Left cardiac atrium (tissue), 4 donors: ENCODE data around the gene PALM. TPM values are rescaled to one million over a fixed set of nuclear protein-coding genes. Genes with fewer than 3 reads are reported as not detected.
A peak's percentile ranks its signal among the peaks of the same experiment; 100 is the strongest.
"Not testable (repeated sequence)": the region's sequence is repeated elsewhere in the genome, so short reads cannot be mapped to it uniquely, and the experiment has no call there.

Experiments used
- ATAC-seq, 2 donors: fragments of 200-7000 bp; cut with Tn5 transposase; one replicate each; pipeline ENCODE4 v1.9.1; 2020; ENCODE audit warnings: mild to moderate bottlenecking in 2 of 2, moderate library complexity in 2 of 2
- DNase-seq: peaks from one replicate; pipeline ENCODE4 v3.0.0-alpha.2; 2020
- intact Hi-C, 2 donors: fragments of 100-400 bp; cut with DNase I; formaldehyde crosslinking; loops; one replicate each; pipeline versions ENCODE4 v1.14.1 to v1.15.1; 2022 to 2023
- total RNA-seq, 2 donors: library from RNA; stranded (reverse); fragmentation: NEBNext Ultra II Directional; extraction: Animal tissue kit (Norgen Biotek cat#: 25700); gene quantifications; one replicate each; pipeline ENCODE4 v1.2.1, GENCODE V29; 2021
- donor health status: DM: no; HTN: yes; CAD: no.
- donor health status: DM: no; HTN: yes; CAD: no; lungs with severe emphysema.
- donor health status: DM: yes; HTN: yes; CAD: no.
- donor health status: Dilated cardiomyopathy.

Gene PALM
- total RNA-seq, 2 donors from 2014 or later: 48.9 to 49.7 TPM

DNA sequence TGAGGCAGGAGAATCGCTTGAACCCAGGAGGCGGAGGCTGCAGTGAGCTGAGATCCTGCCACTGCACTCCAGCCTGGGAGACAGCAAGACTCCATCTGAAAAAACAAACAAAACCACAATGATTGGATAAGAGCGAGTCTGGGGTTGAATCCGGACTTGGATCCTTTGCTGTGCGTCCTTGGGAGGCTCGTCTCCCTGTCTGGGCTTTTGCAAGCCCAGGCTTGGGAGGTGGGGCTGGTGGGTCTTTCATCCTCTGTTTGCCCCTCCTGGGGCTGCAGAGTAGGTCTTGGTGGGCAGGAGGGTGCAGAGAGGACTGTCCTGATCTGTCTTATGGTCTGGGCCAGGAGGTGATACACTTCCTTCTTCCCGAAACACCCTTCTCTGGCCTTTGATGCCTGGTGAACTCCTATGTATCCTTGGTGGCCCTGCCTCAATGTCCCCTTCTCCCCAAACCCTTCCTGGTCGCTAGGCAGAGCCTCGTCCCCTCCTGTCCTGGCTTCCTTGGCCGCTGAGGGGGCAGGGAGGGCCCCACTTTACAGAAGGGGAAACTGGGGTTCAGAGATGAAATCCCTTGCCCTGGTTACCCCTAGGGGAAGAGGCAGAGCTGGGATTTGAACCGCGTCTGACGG, 16.8 kb downstream of the PALM start:
- DNase-seq (no peak), ATAC-seq (no peak)
- intact Hi-C loops: no loop called here

DNA sequence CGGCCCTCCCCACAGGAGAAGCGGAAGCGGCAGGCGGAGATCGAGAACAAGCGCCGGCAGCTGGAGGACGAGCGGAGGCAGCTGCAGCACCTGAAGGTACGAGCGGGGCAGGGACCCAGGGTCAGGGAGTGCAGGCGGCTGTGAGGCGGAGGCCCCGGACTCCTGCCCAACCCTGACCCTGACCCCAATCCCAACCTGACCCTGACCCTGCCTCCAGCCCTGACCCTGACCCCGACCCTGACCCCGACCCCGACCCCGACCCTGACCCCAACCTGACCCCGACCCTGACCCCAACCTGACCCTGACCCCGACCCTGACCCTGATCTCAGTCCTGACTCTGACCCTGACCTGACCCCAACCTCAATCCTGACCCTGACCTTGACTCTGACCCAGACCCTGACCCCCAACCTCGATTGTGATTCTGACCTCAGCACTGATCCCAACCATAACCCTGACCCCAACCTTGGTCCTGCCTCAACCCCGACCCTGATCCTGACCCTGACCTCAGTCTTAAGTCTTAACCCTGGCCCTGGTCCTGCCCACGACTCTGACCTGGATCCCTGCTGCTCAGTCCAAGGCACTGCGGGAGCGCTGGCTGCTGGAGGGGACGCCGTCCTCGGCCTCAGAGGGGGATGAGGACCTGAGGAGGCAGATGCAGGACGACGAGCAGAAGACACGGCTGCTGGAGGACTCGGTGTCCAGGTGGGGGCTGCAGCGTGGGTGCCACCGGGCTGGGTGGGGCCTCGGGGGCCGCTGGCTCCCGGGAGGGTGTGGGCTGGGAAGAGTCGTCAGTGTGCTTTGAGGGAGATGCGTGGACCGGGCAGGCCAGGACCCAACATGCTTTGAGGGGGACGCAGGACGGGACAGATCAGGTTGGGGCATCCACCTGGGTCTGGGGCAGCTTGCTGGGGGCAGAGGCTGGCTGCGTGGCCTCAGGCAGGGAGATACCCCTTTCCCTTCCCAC, 18.5 kb downstream of the PALM start:
- DNase-seq: peak; percentile 28
- intact Hi-C loops: no loop called here
- peak in 1 of 2 donors; percentile 4 for ATAC-seq

DNA sequence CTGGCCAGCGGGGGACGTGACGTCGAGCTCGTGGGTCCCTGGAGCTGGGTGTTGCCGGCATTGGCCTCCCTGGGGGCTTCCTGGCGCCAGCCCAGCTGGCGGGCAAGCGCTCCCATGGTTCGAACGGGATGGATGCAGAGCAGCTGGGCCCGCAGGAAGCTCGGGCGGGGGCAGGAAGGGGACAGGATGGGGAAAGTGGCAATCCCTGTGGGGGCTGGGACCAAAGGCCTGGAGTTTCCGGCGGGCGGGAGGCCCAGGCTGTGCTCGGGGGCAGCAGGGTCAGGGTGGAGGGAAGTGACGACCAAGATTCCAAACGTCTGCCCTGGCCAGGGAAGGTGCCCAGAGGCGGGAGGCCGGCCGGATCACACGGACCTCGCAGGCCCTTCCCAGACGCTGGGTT, 19.3 kb downstream of the PALM start:
- intact Hi-C loops: no loop called here
- peak; percentile 86 to 89 for ATAC-seq
- peak; percentile 91 for DNase-seq

DNA sequence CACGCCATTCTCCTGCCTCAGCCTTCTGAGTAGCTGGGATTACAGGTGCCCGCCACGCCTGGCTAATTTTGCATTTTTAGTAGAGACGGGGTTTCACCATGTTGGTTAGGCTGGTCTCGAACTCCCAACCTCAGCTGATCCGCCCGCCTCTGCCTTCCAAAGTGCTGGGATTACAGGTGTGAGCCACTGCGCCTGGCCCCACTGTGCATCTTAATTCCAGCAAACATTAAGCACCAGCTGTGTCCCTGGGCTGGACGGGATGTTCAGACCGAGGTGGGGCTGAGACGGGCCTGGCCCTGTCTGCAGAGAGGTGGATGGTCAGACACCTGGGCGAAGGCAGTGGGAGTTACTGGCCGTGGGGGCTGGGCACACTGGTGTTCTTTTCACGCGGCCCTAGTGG, 20.8 kb downstream of the PALM start:
- intact Hi-C loops, DNase-seq, ATAC-seq: not testable (repeated sequence)

DNA sequence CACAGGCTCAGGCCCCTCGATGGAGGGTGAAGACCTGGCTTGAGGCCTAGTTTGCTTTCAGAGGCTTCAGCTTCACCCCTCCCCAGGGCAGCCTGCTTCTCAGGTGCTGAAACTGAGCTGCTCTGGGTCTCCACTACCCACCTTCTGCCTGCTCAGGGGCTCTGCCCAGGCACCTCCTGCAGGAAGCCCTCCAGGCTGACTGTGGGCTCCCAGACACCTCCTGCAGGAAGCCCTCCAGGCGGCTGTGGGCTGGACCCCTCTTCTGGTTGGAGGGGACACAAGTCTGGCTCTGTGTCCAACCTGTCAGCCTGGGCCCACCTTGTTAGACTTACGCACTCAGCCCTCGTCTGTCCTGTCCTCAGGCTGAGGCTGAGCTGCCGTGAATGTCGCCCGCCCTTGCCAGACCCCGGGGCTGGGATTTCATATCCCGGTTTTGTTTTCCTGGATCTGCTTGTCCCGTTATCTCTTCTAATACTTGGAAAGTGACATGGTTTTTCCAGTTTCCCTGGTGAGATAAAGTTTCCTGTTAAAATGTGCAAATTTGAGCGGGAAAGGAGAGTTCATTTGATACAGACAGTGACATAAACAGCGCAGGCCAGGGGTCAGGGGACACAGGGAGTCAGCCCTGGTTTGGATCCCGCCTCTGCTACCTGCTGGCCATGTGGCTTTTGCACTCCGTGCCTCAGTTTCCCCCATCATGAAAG, 21.4 kb downstream of the PALM start:
- intact Hi-C loops: loop anchor here in 1 of 2 donors (5.0 to 10.0 kb wide), 2 partner anchors 63 to 155 kb away; partner anchors contain the start of gene BSG
- DNase-seq (peak; percentile 43), ATAC-seq (no peak)

DNA sequence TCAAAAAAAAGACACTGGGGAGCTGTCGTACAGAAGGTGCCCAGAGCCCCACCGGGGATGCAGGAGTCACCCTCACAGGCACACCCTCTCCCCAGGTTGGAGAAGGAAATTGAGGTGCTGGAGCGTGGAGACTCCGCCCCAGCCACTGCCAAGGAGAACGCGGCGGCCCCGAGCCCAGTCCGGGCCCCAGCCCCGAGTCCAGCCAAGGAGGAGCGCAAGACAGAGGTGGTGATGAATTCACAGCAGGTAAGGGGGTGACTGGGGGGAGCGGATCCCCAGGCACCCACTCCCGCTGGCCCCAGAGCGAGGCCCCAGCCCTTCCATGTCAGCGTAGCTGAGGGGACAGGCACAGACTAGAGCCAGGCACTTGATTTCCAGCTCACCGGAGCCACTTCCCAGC, 22.3 kb downstream of the PALM start:
- intact Hi-C loops: loop anchor here in 1 of 2 donors (5.0 to 10.0 kb wide), 2 partner anchors 64 to 156 kb away; partner anchors contain the start of gene BSG
- ATAC-seq: no peak

DNA sequence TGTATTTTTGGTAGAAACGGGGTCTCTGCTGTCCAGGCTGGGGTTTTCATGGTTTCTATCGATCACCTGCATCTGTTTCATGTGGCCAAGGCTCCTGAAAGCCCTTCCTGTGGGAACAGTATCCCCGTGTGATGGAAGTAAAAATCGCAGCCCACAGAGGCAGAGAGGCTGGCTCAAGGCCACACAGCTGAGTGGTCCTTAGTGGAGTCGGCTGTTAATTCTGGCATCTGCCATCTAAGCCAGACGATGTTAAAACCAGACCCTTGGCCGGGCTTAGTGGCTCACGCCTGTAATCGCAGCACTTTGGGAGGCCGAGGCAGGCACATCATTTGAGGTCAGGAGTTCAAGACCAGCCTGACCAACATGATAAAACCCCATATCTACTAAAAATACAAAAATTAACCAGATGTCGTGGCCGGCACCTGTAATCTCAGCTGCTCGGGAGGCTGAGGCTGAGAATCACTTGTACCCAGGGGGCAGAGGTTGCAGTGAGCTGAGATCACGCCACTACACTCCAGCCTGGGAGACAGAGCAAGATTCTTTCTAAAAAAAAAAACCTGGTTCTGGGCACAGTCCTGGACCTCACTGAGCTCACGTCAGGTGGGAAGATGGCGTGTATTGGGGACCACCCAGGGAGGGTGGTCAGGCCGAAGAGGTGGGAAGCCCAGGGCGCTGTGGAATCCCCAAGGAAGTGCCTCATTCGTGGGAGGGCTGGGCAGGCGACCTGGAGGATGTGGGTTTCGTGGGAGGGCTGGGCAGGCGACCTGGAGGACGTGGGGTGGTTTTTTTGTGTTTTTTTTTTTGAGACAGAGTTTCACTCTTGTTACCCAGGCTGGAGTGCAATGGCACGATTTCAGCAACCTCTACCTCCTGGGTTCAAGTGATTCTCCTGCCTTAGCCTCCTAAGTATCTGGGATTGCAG, 23.7 kb downstream of the PALM start:
- ATAC-seq (no peak), DNase-seq (no peak)
- intact Hi-C loops: loop anchor here in 1 of 2 donors (5.0 to 10.0 kb wide), 2 partner anchors 65 to 158 kb away; partner anchors contain the start of gene BSG

More for the DNA sequence above, 22.3 kb downstream of the PALM start:
- no peak for DNase-seq

DNA sequence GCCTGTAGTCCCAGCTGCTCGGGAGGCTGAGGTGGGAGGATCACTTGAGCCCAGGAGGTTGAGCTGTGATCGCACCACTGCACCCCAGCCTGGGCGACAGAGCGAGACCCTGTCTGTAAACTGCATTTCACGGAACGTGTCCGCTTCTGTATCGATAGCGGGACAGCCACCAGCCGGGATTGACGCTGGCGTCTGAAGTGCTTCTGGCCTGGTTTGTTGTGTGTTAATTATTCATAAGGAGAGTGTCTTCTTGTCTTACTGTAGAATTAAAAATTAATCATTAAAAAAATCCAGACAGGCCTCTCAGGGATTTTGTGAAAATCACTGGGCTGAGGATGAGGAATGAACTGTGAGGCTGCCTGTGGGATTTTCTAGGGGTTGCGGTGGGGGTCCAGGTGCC, 26.0 kb downstream of the PALM start:
- DNase-seq: no peak
- ATAC-seq: no peak
- intact Hi-C loops: loop anchor here (1.0 to 10.0 kb wide), 3 partner anchors 67 to 160 kb away; partner anchors contain the start of gene BSG (in 1 of the 2)

DNA sequence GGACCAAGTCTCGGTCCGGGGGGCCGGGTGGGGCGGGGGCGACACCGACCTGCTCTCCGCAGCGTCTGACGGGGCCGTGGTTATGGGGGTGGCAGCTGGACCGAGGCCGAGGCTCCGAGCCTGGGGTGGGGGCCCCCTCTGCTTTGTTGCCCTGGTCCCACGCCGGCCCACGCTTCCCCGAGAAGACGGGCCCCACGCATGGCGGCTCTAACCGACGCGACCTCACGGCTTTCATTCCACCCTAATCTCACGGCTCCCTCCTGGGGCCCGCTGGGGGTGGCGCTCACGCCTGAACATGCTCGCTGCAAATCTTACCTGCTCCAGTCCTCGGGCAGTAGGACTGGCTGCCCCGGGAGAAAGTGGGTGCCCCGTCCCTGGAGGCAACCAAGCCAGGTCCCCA, 27.4 kb downstream of the PALM start:
- DNase-seq: no peak
- no peak for ATAC-seq
- intact Hi-C loops: loop anchor here in 1 of 2 donors (10.0 kb wide), 1 partner anchor 161 kb away; the partner anchor contains the start of gene BSG

DNA sequence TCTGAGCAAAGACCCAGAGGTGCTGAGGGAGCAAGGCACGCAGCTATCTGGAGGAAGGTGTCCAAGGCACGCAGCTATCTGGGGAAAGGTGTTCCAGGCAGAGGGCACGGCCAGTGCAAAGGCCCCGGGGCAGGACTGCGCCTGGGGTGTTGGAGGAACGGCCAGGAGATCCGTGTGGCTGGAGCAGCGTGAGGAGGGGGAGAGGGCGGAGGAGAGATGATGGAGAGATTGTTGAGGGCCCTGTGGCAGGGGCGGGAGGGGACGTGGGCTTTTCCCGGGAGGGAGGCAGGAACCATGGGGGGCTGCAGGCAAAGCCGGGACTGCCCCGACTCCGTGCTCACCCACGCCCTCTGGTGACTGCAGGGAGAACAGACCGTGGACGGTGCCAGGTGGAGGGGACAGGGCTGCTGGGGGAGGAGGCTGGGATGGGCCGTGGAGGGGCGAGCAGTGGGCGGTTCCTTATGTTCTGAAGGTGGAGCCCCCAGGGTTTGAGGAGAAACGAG, 28.9 kb downstream of the PALM start:
- ATAC-seq (peak; percentile 45 to 53), DNase-seq (no peak)
- intact Hi-C loops: loop anchor here in 1 of 2 donors (10.0 kb wide), 1 partner anchor 163 kb away; the partner anchor contains the start of gene BSG

GRCh38 chr19:738509-739128, 29.9 kb downstream of the PALM start:
- intact Hi-C loops: loop anchor here in 1 of 2 donors (10.0 kb wide), 1 partner anchor 164 kb away; the partner anchor contains the start of gene BSG
- no peak for ATAC-seq
- DNase-seq: no peak

DNA sequence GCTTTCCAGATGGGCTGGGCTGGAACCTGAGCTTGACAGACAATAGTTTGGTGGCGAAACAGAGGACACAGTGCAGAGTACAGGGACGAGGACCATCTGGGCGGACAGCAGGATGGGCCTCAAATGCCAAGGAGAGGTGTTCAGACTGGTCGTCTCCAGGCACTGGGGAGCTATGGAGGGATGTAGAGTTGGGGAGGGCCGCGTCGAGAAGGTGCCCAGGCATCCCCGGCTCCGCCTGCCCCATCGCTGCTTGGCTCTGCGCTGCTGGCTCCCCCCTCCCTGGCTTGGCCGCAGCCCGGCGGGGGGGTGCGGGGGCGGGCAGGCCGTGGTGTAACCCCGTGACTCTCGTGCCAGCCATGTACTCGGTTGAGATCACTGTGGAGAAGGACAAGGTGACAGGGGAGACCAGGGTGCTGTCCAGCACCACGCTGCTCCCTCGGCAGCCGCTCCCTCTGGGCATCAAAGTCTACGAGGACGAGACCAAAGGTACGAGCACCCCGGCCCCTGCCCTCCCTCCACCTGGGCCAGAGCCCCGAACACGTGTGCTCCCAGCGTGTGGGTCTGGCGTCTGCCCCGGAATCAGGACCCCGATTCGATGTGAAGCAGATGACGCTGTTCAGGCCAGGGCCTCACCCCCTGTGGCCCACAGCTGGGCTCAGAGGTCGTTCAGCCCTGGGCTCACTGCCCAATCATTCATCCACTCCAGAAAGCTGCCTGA, 31.4 kb downstream of the PALM start:
- DNase-seq (no peak), ATAC-seq (no peak)
- intact Hi-C loops: loop anchor here in 1 of 2 donors (10.0 kb wide), 1 partner anchor 165 kb away; the partner anchor contains the start of gene BSG

- DNase-seq, ATAC-seq, intact Hi-C loops: not testable (repeated sequence)
Observed at GRCh38 chr19:740816-741505, 32.2 kb downstream of the PALM start.

DNA sequence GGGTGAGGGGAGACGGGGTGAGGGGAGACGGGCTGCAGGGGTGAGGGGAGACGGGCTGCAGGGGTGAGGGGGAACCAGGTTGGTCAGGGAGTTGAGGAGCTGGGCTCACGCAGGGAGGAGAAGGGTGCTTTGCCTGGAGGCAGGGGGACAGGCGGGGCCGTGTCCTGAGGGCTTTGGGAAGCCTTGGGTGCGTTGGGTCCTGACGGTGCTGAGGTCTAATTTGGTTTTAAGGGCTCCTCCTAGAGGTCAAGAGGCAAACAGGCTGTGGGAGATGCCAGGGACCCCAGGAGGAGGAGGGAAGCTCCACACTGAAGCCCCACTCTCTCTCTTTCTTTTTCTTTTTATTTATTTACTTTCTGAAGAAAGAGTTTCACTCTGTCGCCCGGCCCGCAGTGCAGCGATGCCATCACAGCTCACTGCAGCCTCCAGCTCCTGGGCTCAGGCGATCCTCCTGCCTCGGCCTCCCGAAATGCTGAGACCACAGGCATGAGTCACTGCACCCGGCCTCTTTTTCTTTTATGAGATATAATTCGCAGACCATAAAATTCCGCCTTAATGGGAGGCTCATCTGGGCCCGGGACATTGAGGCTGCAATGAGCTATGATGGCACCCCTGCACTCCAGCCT, 32.9 kb downstream of the PALM start:
- DNase-seq (no peak), ATAC-seq (no peak)
- intact Hi-C loops: no loop called here

DNA sequence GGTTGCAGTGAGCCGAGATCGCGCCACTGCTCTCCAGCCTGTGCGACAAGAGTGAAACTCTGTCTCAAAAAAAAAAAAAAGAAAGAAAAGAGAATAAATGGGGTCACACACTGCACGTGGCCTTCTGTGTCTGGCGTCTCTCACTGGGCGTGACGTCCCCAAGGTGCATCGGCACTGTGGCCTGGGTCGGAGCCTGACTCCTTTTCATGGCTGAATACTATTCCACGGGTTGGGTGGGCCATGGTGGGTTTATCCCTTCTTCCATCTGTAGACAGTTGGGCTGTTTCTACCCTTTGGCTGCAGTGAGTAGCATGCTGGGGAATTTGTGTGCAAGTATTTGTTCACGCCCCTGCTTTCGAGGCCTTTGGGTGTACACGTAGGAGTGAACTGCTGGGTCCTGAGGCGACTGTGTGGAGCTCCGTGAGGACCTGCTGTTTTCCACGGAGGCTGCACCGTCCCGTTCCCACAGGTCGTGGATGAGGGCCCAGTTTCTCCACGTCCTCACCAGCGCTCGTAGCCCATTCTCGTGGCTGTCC, 33.9 kb downstream of the PALM start:
- DNase-seq (no peak), ATAC-seq (no peak)
- intact Hi-C loops: no loop called here
